Measurements from ENCODE around the gene SNED1.
A peak's percentile ranks its signal among the peaks of the same experiment; 100 is the strongest.

The SNED1 gene

DNA sequence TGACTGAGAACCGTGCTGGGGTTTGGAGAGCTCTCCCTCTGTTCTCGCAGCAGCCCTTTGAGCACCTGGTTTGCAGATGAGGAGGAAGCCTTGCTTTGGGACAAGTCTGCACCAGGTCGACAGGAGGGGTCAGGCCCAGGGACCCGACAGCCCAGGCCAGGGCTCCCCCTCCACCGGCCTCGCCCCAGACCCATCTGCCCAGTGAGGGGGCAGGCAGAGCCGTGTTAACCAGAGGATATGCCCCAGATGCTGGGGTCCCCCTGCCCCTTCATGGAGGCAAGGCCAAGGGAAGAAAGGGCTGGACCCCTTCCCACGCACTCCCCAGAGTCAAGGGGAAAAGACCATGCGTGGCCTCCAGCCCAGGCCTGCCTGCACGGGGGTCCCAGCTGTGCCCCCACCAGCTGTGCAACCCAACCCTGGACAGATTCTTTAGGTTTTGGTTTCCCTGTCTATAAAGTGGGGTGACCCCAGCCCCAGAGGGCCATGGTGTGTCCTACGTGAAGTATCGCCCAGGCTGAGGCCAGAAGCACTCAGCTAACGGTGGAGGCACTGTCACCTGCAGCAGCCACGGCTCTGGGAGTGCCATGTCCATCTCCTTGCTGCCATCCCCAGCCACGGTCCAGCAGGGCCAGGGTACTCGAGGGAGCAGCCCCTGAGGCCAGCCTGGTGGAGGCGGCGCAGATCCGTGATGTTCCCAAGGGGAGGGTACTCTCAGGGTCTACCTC is 4.8 kb upstream of the SNED1 start:
- DNase-seq (ENCODE audit: low read depth, low spot score), result no peak
- Histone ChIP-seq H3K27ac (no peak overlapping the region), H3K4me3 (no peak overlapping the region), H3K9me3 (ENCODE audit: low read depth, low read length) (no peaks in the 10 kb centered on the region), H3K9ac (ENCODE audit: insufficient read length) (no peak overlapping the region), H3K36me3 (ENCODE audit: insufficient read depth, low read length) (no peaks in the 10 kb centered on the region)
- TF ChIP-seq FOXP2 (optimal IDR thresholded peaks at IDR 0.05; ENCODE audit: control extremely low read depth, extremely low read length, insufficient read depth), result no peak

DNA sequence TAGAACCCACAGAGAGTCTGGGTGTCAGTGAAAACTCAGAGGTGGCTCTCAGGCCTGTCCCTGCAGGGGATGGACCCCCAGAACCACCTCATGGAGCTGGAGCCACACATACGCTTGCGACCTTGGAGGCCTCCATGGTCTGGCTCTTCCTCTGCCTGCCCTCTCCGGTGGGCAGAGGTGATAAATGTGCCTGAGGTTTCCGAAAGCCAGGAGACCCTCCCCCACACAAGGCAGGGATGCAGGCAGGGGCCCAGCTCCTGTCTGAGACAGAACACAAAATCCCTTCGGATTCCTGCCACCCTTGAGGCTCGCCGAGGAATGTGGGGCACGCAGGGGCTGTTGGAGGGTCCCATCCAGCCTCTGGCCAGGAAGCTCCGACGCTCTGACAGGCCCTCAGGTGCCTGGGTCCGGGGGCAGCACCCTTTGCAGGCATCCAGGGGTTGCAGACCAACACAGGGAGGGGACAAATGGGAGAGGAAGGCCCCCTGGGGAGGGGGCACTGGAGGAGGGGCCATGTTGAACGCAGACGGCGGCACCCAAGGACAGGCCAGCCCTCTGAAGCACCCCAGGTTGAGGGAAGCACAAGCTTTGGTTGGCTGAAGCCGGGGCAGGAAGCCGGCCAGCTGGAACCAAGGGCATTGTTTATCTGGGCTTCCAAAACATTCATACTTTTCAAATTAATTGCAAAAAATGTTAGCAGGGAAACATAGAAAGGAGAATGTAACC is 4.1 kb upstream of the SNED1 start:
- Histone ChIP-seq H3K27ac (no peak overlapping the region), H3K9ac (ENCODE audit: insufficient read length) (no peak overlapping the region), H3K36me3 (ENCODE audit: insufficient read depth, low read length) (no peaks in the 10 kb centered on the region), H3K9me3 (ENCODE audit: low read depth, low read length) (no peaks in the 10 kb centered on the region), H3K4me3 (no peak overlapping the region)
- no peak for TF ChIP-seq FOXP2 (optimal IDR thresholded peaks at IDR 0.05; ENCODE audit: control extremely low read depth, extremely low read length, insufficient read depth)
- TF ChIP-seq EZH2 (IDR thresholded peaks at IDR 0.05), result no peak
- no peak for TF ChIP-seq POLR2AphosphoS5 (IDR thresholded peaks at IDR 0.05; ENCODE audit: borderline replicate concordance, low read depth, low read length)
- no peak for DNase-seq (ENCODE audit: low read depth, low spot score)

DNA sequence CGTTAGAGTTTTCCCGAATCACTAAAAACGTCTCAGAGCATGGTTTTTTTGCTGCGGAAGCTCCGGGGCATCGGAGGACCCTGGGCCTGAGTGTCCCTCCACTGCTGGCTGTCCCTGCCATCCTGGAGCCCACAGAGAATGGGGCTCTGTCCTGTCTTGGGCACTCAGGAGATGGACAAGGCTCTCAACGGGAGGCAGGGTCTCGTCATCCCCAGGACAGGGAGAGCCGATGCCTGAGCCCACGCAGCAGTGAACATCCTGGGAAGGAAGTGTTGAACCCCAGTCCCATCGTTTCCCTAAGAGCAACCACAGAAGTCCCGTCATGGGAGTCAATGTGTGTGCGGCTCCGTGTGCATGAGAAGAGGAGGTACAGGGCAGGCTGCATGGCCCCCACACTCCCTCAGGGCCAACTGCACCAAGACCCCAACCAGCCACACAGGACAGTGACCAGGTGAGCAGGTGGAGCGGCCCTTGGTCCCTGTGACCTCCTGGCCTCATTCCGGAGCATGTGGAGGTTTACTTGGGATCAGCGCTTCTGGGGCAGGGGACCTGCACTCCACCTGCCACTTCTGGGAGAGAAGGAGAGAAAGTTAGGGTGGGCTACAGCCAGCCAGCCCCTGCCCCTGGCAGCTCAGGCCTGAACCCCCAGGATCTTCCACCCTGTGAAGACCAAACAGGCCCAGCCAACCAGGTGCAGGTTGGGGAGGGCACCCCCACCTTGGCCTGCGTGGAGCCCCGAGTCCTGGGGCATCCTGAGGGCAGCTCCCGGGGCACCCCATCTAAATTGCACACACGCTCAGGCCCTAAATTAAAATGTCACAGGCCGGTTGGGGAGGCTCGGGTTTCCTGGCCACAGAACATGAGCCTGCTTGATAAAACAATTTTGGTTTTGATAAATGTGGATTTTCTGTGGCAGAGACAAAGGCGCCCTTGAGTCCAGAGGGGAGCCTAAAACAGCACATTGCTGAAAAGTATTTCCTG is 3.1 kb upstream of the SNED1 start:
- H3K9ac ChIP-seq (ENCODE audit: insufficient read length), result peak overlapping the region; percentile 41
- no peaks in the 10 kb centered on the region for H3K9me3 ChIP-seq (ENCODE audit: low read depth, low read length)
- no peak for DNase-seq (ENCODE audit: low read depth, low spot score)
- TF ChIP-seq EZH2 (IDR thresholded peaks at IDR 0.05) (no peak), POLR2AphosphoS5 (IDR thresholded peaks at IDR 0.05; ENCODE audit: borderline replicate concordance, low read depth, low read length) (no peak)
- no peak overlapping the region for H3K4me3 ChIP-seq
- H3K36me3 ChIP-seq (ENCODE audit: insufficient read depth, low read length), result no peaks in the 10 kb centered on the region
- H3K27ac ChIP-seq, result no peak overlapping the region

DNA sequence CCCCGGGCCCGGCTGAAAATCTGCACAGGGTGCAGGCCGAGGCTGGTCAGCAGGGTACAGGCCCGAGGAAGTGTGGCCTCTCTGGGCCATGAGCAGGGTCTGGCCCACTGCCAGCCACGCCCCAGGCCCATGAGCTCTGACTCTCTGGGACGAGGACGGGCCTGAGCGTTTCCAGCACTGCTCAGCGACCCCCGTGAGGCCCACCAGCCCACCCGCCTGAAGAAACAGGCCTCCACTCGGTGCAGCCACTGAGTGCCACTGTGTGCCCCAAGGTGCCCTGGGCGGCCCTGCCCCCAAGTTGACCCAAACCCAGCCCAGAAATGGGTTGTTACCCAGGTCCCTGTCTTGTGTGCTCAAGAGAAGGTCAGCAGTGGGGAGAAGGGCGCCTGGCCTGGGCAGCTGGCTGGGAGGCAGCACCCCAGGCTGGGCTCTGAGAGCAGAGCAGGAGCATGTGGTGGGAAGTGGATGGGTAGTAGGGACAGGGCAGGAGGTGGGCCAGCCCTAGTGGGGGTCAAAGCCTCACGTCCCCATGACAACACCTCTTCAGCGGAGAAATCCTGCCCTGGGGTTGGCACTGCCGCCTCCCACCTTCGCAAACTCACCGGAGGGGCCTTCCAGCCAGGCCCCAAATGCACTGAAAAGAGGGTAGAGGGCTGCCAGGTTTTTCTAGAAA is 2.1 kb upstream of the SNED1 start:
- H3K36me3 ChIP-seq (ENCODE audit: insufficient read depth, low read length), result no peaks in the 10 kb centered on the region
- H3K9me3 ChIP-seq (ENCODE audit: low read depth, low read length), result no peaks in the 10 kb centered on the region
- H3K4me3 ChIP-seq, result no peak overlapping the region
- TF ChIP-seq POLR2AphosphoS5 (IDR thresholded peaks at IDR 0.05; ENCODE audit: borderline replicate concordance, low read depth, low read length) (no peak), EZH2 (IDR thresholded peaks at IDR 0.05) (no peak), FOXP2 (optimal IDR thresholded peaks at IDR 0.05; ENCODE audit: control extremely low read depth, extremely low read length, insufficient read depth) (no peak)
- no peak overlapping the region for H3K27ac ChIP-seq
- DNase-seq (ENCODE audit: low read depth, low spot score), result no peak
- H3K9ac ChIP-seq (ENCODE audit: insufficient read length), result peak overlapping the region; percentile 41

DNA sequence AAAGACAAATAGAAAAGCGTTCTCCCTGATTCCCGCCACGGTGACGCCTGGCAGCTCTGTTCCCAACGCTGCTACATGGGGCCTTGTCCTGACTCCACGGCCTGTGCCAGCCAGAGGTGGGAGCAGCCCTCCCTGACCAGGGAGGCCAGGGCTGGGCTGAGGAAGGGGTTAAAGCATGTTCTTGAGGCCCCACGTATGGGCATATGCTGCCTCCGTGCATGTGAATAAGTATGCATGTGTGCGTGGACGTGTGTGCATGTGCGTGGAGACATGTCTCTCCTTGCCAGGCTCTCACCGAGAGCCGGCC is 1.6 kb upstream of the SNED1 start:
- no peaks in the 10 kb centered on the region for H3K9me3 ChIP-seq (ENCODE audit: low read depth, low read length)
- DNase-seq (ENCODE audit: low read depth, low spot score), result no peak
- H3K9ac ChIP-seq (ENCODE audit: insufficient read length), result peak overlapping the region; percentile 32
- H3K27ac ChIP-seq, result no peak overlapping the region
- TF ChIP-seq EZH2 (IDR thresholded peaks at IDR 0.05) (no peak), FOXP2 (optimal IDR thresholded peaks at IDR 0.05; ENCODE audit: control extremely low read depth, extremely low read length, insufficient read depth) (no peak), POLR2AphosphoS5 (IDR thresholded peaks at IDR 0.05; ENCODE audit: borderline replicate concordance, low read depth, low read length) (no peak)
- H3K4me3 ChIP-seq, result no peak overlapping the region
- no peaks in the 10 kb centered on the region for H3K36me3 ChIP-seq (ENCODE audit: insufficient read depth, low read length)

DNA sequence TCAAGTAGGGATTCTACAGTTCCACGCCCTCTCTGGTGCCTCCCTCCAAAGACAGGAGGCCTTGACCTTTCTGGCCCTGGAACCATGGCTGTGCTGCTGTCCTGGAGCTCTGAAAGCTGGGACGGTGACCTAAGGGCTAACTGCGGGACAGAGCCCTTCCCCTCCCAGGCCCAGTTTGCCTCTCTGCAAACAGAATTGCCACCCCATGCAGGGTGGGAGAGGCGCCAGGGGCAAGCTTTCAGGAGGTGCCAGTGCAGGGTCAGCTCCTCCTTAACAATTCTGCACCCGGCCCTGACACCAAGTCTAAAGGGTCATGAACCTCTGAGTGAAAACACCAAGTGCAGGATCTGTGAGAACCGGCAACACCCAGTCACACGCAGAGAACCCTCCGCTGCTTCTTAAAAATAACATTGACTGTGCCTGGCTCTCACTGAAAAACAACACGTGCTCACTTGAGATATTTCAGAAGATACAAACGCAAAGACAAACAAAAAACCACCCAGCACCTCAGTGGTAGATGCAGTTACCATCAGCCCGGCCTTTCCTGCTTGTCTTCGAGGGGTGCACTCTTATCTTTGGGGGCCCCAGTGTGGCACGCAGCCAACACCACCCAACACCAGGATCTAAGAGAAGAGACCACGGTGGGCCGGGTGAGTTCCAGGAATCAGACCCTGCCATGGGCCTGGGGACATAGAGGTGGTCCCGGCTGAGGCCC is 1.1 kb upstream of the SNED1 start:
- no peaks in the 10 kb centered on the region for H3K9me3 ChIP-seq (ENCODE audit: low read depth, low read length)
- 0 out of 2 replicates have a peak overlapping the region, but pooled peaks have one; percentile 2 for H3K27ac ChIP-seq
- TF ChIP-seq EZH2 (IDR thresholded peaks at IDR 0.05) (no peak), FOXP2 (optimal IDR thresholded peaks at IDR 0.05; ENCODE audit: control extremely low read depth, extremely low read length, insufficient read depth) (no peak), POLR2AphosphoS5 (IDR thresholded peaks at IDR 0.05; ENCODE audit: borderline replicate concordance, low read depth, low read length) (no peak)
- no peaks in the 10 kb centered on the region for H3K36me3 ChIP-seq (ENCODE audit: insufficient read depth, low read length)
- DNase-seq (ENCODE audit: low read depth, low spot score), result no peak
- no peak overlapping the region for H3K9ac ChIP-seq (ENCODE audit: insufficient read length)
- no peak overlapping the region for H3K4me3 ChIP-seq

DNA sequence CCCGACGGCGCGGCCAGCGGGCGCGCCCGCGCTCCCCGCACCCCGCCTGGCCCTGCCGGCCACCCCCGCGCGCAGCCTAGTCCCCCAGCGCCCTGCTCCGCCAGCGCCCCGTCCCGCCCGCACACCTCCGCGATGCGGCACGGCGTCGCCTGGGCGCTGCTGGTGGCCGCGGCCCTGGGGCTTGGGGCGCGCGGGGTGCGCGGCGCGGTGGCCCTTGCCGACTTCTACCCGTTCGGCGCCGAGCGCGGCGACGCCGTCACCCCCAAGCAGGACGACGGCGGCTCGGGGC is 232 bp downstream of the SNED1 start:
- DNase-seq (ENCODE audit: low read depth, low spot score), result no peak
- H3K4me3 ChIP-seq, result no peak overlapping the region
- H3K9me3 ChIP-seq (ENCODE audit: low read depth, low read length), result no peaks in the 10 kb centered on the region
- no peak for TF ChIP-seq FOXP2 (optimal IDR thresholded peaks at IDR 0.05; ENCODE audit: control extremely low read depth, extremely low read length, insufficient read depth)
- no peak for TF ChIP-seq POLR2AphosphoS5 (IDR thresholded peaks at IDR 0.05; ENCODE audit: borderline replicate concordance, low read depth, low read length)
- no peak for TF ChIP-seq EZH2 (IDR thresholded peaks at IDR 0.05)
- no peaks in the 10 kb centered on the region for H3K36me3 ChIP-seq (ENCODE audit: insufficient read depth, low read length)
- H3K9ac ChIP-seq (ENCODE audit: insufficient read length), result no peak overlapping the region
- no peak overlapping the region for H3K27ac ChIP-seq
